ENCODE measurements around the gene FHL3. TPM values are rescaled to one million over a fixed set of nuclear protein-coding genes. Genes with fewer than 3 reads are reported as not detected.

Gene FHL3
- total and polyA plus RNA-seq, 2 of the 4 experiments (the other 2 are of a cell fraction) = 11.5 to 27.1 TPM

DNA sequence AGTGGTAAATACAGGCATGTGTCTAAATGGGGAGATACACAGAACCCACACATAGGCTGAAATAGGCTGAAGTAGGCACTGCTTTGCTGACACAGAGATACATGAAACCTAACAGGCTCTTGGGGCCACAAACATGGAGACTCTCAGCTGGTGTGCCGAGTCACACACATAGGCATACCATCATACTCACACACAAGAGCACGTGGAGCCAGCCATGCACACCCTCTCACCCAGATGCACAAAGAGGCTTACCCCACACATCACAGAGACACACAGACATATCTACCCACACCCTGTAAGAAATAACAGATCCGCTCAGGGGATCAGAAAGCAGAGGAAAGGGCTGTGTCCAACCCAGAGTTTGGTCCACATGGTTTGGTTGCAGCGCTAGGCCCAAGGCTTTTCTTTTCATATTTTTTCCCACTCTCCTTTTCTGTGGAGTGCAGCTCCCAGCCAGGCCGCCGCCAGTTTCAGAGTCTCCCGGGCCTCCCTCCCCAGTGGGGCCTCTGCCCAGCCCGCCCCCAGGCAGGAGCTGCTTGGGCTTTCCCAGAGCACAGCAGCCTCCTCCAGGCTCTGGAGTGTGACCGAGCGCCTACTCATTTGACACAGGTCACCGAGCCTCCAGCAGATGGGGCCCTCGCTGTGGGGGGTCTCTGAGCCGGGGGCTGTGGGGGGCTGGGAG is 45.2 kb upstream of the FHL3 start:
- Histone ChIP-seq H3K4me1 (ENCODE audit: control insufficient read depth, insufficient read depth, low read length) (no peaks in the 10 kb centered on the region), H3K4ac (ENCODE audit: low read depth, low read length) (no peak overlapping the region), H4K5ac (ENCODE audit: low read depth, low read length) (no peak overlapping the region), H4K8ac (ENCODE audit: low read depth in 2 of 2, low read length in 2 of 2) (no peak overlapping the region), H3K9ac (ENCODE audit: low read depth, low read length) (no peak overlapping the region), H3K23ac (ENCODE audit: low read depth, low read length) (no peak overlapping the region), H4K20me1 (ENCODE audit: insufficient read depth, low read length) (no peaks in the 10 kb centered on the region), H2BK20ac (ENCODE audit: low read depth, low read length) (no peak overlapping the region), H2AK5ac (ENCODE audit: low read depth, low read length) (no peak overlapping the region), H3K9me1 (ENCODE audit: insufficient read depth, low read length) (no peaks in the 10 kb centered on the region), H3K36me3 (ENCODE audit: control insufficient read depth, insufficient read depth, low read length) (no peaks in the 10 kb centered on the region), H2AFZ (replicated peaks; ENCODE audit: low read length, poor library complexity) (no peak overlapping the region), H3K14ac (replicated peaks; ENCODE audit: low read depth, low read length) (no peak overlapping the region), H3K56ac (ENCODE audit: extremely low read depth, insufficient read depth, low read length) (no peak overlapping the region), H2BK15ac (ENCODE audit: low read depth, low read length) (no peak overlapping the region), H2BK120ac (ENCODE audit: low read depth, low read length) (no peak overlapping the region), H3K9me3 (ENCODE audit: control insufficient read depth, insufficient read depth, low read length) (0 out of 2 replicates have a peak, but pooled peaks cover 2% of the 10 kb centered on the region), H3K4me2 (ENCODE audit: low read depth, low read length) (no peak overlapping the region), H2AK9ac (replicated peaks; ENCODE audit: low read depth, low read length, poor library complexity) (no peak overlapping the region), H3K27me3 (ENCODE audit: control insufficient read depth, insufficient read depth, low read length) (peaks cover 57% of the 10 kb centered on the region), H3K27ac (ENCODE audit: insufficient read depth, low read length) (no peak overlapping the region), H4K91ac (ENCODE audit: insufficient read depth, low read depth, low read length) (no peak overlapping the region), H3K4me3 (ENCODE audit: insufficient read depth, low read depth, low read length) (no peak overlapping the region), H2BK5ac (ENCODE audit: low read depth, low read length, poor library complexity, severe bottlenecking) (no peak overlapping the region), H3K18ac (ENCODE audit: low read depth, low read length) (no peak overlapping the region), H3K79me1 (ENCODE audit: low read depth in 1 of 2, low read length in 2 of 2) (no peaks in the 10 kb centered on the region)
- WGBS, 2 experiments (ENCODE audit: extremely low coverage in 2 of 2, insufficient read length in 1 of 2) = 18% methylated on average over 5 of the region's 13 CpGs; no CpG with 5 or more reads in 1 of the 2 experiments
- DNase-seq = peak; percentile 23
- in situ Hi-C loops (cut with MboI; ENCODE audit: low sequenced_read_pairs) = no loop called here
- dilution Hi-C loops (cut with HindIII; ENCODE audit: low sequenced_read_pairs, unreplicated experiment) = no loop called here
- intact Hi-C loops (cut with micrococcal nuclease) = no loop called here
- ChIA-PET POLR2A (ENCODE audit: unreplicated experiment) (no interaction called here), CTCF (interaction anchor here (0.7 kb wide), 1 partner anchor 9 kb away, joined by 3 read pairs; no protein-coding TSS in a partner anchor)
- ATAC-seq (ENCODE audit: low read depth) = no peak
- TF ChIP-seq RAD21 (IDR thresholded peaks at IDR 0.05; ENCODE audit: low read length) (no peak), POLR2A (IDR thresholded peaks at IDR 0.05; ENCODE audit: low read depth, low read length) (no peak), MXI1 (IDR thresholded peaks at IDR 0.05; ENCODE audit: borderline replicate concordance, low read depth, low read length) (no peak), MAZ (IDR thresholded peaks at IDR 0.05; ENCODE audit: borderline replicate concordance, low read depth, low read length) (no peak), FOS (IDR thresholded peaks at IDR 0.05; ENCODE audit: low read depth, low read length) (no peak), CEBPB (IDR thresholded peaks at IDR 0.05; ENCODE audit: low read depth, low read length) (no peak), RCOR1 (IDR thresholded peaks at IDR 0.05; ENCODE audit: insufficient replicate concordance, low read length) (no peak), SMC3 (IDR thresholded peaks at IDR 0.05; ENCODE audit: low read depth, low read length) (no peak)
- no TSS peak for BruUV-seq (replicated peaks)

Data from IMR-90 (cell line).